NCI-H187 treated with DMSO at 0.1 percent for 48 hours (cell line): ENCODE results near the gene TENT4B.

Experiments
- DNase-seq: peaks from one replicate; lab custom pipeline; 2025; lab: John Stamatoyannopoulos, UW

The TENT4B gene

DNA sequence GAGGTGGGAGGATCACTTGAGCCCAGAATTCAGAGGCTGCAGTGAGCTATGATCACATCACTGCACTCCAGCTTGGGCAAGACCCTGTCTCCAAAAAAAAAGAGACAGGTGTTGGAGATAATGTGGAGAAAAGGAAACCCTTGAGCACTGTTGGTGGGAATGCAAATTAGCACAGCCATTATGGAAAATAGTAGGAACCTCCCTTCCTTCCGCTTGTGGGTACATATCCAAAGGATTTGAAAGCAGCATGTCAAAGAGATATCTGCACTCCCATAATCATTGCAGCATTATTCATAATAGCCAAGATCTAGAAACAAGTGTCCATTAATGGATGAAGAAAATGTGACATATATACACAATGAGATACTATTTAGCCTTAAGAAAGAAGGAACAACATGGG, 103.5 kb downstream of the TENT4B start:
- DNase-seq = no peak

DNA sequence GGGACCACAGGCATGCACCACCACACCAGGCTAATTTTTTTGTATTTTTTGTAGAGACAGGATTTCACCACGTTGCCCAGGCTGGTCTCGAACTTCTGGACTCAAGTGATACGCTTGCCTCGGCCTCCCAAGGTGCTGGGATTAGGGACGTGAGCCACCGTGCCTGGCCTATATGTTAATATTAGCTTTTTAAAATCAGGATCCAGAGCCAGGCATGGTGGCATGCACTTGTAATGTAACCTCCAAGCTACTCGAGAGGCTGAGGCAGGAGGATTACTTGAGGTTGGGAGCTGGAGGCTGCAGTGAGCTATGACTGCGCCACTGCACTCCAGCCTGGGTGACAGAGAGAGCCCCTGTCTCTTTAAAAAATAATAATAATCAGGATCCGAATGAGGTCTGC, 104.8 kb downstream of the TENT4B start:
- DNase-seq = no peak

DNA sequence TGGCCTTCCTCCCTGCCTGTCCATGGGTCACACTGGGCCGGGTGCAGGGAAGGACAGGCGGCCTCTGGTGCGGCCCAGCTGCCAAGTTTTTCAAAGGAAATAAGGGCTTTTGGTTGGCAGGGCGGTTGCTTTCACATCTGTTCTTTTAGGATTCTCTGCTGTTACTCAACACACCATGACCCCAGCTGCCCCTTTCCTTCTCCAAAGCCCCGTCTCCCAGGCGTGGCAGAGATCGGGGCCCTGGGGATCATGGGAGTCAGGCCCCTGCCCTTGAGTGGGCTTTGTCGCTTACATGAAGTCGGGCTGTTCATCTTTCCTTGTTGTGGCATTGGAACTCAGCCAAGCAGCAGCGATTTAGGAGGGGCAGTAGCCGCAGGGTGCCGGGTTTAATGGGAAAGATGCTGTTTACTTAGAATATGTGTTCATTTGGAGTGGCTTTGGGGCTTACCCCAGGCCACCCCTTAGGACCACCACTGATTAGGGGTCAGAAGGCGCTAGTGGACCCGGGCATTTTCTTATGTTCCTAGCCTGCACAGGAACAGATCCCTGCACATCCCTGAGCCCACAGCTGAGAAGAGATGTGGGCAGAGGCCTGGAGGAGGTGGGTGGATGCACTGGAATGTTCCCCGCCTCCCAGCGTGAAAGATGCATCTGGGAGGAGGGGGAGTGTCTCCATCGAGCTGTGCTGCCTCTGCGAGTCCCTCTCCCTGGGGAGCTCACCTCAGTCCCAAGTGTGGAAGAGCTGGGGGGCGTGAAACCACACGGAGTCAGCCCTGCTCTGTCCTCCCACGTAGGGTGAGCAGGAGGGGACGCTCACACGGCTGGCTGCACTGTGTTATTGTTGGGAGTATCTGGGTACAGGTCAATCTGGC, 106.5 kb downstream of the TENT4B start:
- no peak for DNase-seq

DNA sequence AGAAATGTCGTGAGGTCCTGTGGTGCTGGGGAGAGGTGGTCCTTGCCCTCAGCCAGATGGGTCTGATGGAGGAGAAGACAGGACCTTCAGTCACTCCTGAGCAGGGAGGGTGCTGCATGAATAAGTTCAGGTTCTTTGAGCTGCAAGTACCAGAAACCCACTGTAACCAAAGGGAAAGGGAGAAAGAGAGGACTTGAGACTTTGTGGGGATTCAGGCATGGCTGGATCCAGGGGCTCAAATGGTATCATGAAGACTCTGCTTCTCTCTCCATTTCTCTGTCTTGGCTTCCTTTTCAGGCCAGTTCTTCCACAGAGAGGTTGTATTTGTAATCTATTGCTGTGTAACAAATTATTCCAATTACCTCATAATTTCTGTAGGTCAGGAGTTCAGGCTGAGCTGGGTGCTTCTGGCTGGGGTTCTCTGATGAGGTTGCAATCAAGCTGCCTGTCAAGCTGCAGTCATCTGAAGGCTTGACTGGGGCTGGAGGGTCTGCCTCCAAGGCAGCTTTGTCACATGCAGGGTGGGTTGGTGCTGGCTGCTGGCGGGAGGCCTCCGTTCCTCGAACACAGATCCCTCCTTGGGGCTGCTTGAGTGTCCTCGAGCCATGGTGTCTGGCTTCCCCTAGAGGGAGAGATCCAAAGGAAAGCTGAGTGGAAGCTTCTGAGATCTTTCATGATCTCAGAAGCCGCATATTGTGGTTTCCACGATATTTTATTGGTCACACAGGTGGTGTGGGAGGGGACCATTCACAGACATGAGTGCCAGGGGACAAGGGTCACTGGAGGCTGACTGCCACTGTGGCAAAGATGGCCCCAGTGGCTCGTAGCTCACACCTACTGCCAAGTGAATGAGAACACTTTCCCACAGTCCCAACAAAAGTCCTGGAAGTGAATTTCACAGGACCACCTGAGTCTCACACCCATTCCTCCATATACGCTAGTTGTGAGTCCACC, 107.4 kb downstream of the TENT4B start:
- DNase-seq = no peak

DNA sequence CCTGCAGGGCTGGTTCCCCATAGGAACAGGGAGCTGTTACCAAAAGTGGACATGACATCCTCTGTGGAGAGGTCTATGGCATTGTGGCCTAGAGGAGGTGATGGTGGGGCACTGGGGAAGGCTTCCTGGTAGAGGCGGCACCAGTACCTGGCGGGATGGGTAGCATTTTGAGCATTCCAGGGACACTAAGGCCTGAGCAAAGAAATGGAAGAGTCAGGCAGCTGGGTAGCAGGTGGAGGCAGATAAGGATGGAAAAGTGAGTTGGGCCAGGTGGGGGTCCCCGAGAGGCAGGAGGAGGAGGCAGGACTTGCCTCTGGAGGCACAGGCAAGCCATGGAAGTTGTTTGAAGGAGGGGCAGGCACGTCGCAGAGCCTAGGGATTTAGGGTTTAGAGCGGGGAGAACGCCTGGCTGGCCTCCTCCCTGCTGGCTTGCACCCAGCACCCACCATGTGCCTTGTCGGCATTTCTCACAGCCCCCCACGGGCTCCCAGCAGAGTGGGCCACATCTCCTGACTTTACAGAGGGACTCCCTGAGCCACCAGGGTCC, 108.1 kb downstream of the TENT4B start:
- no peak for DNase-seq

DNA sequence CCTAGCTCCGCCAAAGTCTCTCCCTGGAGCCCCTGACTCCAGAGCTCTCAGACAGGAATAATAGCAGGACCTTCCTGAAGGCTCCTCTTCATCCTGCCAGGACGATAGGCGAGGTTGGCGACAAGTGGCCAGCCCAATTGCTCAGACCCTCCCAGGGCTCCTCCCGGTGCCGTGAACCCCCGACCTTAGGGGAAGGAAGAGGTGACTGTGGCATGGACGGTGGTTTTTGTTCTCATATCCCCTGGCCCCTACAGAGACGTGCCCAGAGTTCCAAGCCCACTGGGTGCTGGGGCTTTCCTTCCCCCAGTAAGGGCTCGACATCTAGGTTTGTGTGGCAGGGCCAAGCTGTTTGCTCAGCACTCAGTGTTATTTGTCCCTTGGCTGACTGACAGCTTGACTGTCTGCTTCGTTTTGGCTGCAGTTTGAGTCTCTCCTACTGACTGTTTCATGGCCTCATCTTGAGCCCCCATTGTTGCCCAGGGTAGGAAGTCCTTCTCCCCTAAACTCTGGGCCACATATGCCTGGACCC, 108.7 kb downstream of the TENT4B start:
- no peak for DNase-seq

DNA sequence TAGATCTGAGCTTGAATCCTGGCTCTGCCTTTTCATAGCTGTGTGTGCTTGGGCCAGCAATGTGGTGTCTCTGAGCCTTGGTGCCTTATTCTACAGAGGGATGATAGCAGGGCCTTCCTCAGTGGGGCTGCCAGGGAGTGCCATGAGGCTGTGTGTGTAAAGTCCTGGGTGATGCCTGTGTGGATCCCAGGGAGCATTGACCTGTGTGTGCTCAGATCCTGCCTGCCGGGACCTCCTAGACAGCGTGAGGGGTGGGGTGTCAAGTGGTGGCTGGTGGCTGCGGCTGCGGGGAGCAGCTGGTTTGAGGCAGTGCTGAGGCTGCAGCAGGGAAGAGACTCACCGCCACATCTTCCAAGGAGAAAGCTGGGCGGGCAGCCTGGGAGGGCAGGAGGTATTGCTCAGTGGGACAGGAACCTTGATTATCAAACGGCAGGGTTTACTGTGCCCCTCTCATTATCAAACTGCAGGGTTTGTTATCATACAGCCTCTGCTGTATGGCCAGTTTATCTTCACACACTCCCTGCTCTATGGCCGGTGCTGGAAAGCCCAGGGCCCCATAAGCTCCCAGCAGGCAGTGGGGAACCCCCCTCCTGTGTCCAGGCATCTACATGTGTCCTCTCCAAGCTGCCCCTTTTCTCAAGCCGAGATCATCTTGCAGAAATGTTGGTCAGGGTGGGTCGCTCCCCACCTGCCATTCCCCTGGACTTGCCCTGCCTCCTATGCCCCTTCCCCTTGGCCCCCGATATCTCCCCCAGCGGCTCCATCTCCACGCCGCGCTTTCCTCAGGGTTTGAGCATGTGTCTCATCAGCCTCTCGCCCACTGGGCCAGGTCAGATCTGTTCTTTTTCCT, 110.2 kb downstream of the TENT4B start:
- no peak for DNase-seq

DNA sequence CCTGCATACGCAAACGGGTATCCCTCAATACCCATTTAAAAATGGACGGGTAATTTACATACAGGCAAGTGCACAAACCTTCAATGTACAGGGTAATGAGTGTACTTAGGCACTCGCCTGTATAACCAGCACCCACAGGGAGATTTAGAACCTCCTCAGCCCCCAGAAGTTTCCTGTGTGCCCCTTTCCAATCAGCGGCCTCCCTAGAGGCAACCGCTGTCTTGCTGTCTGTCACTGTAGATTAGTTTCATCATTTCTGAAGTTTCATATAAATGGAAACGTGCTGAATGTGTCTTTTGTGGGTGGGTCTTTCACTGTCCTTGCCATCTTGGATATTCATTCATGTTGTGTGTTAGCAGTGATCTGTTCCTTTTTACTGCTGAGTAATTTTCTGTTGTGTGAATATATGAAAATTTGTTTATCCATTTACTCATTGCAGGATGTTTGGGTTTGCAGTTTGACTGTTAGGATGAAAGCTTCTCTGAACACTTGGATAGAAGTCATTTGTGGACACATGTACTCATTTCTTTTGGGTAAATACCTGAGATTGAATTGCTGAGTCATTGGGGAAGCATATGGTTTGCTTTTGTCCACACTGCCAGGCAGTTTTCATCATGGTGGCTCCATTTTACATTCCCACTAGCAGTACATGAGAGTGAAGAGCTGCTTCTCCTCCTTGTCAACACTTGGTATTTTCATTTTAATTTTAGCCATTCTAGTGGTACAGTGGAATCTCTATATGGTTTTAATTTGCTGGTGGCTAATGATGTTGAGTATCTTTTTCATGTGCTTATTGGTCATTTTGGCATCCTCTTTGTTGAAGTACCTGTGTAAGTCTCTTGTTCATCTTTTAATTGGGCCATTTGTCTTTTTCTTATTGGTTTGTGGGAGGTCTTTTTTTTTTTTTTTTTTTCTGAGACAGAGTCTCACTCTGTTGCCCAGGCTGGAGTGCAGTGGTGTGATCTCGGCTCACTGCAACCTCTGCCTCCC, 111.1 kb downstream of the TENT4B start:
- DNase-seq = no peak

DNA sequence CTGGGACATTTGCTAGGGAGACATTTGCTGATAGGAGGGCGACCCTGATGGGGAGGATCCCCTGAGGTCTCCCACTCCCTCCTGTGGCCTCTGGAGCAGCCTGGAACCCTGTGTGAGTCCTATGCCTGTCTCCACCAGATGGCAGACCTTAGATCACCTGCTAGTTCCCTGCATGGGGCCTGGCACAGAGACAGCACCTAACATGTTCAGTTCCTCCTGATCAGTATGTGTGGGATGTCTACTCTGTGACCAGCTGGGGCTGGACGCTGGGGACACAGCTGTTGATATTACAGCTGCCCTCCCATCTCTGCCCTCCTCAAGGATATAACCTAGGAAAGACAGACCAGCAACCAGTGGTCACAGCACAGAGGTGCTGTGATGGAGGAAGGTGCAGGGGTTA, 112.2 kb downstream of the TENT4B start:
- DNase-seq = no peak

DNA sequence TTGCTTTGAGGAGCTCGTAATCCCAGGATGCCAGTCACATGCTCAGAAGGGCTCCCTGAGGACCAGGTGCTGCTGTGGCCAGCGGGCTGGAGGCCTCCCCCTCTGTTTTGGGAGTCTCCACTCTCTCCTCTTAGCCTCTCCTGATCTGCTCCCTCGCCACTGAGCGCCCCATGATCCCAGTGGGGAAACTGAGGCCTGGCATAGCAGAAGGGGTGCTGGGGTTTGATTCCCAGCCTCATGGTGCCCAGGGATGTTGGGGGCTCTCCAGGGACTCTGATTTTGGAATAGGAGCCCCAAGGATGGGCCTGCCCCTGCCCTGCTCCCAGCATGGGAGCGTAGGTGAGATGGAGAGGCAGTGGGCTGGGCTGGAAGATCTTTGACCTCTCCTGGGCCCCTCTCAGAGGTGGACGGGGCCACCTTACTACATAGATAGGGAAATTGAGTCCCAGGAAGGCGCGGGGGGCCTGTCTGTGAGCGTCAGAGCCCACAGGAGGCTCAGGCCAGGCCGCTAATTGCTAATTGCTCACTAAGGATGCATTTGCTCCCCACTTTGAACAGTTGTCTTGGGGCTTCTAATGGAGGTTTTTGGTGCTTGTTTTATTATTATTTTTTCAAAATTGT, 112.7 kb downstream of the TENT4B start:
- DNase-seq = no peak

DNA sequence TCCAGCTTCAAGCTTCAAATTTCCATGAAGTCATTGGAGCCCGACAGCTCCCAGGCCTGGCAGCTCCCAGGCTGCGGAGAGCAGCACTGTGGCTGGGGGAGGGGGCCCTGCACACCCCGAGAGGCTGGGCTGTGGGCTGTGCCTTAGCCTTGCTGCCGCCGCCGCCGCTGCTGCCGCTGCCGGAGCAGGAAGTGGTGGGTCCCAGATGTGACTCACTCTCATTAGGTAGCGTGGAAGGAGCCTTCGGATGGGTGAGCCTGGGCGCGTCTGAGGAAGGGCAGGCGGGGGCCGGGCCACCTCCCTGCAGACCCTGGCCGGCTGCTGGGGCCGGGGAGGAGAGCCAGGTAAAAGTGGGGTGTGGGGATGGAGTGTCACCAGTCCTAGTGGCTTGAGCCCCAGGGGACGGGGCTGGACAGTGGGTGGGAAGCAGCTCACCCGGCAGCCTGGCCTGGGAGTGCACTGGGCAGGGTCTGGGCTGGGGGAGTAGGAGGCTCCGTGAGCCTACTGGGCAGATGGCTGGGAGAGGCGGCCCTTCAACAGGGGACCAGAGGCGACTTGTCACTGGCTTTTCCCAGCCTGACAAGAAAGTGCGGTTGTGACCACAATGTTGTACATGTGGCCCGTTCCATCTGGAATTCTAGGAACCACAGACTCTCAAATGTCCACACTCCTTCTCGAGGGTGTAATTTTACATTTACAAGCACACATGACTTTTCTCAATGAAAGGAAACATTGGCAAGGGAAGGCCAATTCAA, 113.4 kb downstream of the TENT4B start, which contains the start of gene ADCY7:
TSS of gene ADCY7 (plus strand) at position 215 of the 755 bp plus-strand sequence. CDS start 21,629 bp downstream, outside the sequence.
- DNase-seq = no peak

DNA sequence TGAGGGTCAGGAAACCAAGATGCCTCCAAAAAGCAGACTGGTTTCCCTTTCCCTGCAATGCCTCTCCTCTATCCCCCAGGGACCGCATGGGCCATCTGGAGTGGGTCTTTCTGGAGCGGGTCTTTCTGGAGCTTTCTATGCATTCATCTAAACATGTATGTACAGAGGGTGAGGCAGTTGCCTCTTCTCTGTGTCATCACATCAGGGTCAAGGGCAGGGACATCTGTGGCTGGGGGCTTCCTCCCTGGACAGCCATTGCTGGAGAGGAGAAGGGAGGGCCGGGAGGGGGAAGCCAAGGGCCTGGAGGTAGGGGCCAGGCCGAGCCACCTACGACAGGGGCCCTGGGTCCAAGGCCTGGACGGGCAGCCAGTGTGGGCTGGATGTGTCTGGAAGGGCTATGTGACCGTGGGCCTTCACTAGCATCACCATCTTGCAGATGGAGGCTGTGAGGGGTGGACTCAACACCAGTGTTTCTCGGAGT, 114.1 kb downstream of the TENT4B start:
- DNase-seq = no peak

DNA sequence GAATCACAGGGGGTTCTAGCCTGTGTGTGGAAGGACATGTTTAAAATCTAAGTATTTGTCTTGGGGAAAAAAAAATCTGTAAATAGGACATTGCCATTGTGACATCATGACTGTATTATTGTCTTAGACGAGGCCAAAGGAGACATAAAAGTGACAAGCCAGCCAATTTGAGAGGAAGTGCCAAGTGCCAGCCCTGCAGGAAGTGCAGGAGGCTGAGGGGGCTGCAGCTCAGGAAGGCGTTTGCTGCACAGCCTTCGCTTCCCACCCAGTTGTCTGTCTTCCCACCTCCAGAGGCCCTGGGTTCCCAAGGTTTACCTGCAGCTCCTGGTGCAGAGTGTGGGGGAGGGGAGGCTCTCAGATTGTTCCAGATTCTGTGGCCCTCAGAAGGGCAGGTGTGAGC, 114.5 kb downstream of the TENT4B start:
- DNase-seq = no peak

DNA sequence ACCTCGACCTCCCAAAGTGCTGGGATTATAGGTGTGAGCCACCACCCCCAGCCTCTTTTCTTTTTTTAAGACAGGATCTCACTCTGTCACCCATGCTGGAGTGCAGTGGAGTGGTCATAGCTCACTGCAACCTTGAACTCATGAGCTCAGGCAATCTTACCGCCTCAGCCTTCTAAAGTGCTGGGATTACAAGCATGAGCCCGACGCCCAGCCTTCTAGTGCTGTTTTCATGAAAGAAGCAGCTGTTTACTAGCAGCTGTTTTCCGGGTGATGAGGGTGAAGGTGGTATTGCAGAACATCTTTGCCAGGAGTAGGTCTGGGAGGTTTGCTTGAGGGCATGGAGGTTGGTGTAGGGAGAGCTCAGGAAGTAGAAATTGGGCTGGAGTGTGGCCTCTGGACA, 115.2 kb downstream of the TENT4B start:
- DNase-seq = no peak

DNA sequence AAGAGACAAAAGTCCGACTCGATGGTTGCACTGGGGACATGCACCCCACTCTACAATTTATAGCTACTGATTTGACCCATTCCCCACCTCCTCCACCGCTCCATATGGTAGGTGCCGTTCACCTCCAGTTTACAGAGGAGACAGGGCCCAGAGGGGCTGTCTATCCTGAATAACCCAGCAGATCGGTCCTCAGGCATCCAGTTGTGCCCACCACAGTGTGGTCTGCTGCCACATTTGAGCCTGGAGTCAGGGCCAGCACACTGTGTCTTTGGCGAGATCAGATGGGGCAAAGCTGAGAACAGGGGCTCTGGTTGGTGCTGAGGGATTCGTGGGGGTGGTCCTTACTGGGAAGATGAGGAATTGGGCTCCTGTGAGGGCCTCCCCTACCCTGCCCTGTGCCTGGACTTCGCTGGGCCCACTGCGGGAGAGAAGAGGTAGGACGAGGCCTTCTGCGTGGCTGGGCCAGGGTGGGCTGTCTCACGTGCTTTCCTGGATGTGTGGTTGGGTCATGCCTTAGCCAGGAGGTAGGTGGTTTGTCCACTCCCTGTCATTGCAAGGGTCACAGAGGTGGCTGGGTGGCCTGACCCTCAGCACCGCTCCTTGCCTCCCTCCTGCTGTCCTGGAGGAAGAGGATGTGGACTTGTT, 116.1 kb downstream of the TENT4B start:
- no peak for DNase-seq

DNA sequence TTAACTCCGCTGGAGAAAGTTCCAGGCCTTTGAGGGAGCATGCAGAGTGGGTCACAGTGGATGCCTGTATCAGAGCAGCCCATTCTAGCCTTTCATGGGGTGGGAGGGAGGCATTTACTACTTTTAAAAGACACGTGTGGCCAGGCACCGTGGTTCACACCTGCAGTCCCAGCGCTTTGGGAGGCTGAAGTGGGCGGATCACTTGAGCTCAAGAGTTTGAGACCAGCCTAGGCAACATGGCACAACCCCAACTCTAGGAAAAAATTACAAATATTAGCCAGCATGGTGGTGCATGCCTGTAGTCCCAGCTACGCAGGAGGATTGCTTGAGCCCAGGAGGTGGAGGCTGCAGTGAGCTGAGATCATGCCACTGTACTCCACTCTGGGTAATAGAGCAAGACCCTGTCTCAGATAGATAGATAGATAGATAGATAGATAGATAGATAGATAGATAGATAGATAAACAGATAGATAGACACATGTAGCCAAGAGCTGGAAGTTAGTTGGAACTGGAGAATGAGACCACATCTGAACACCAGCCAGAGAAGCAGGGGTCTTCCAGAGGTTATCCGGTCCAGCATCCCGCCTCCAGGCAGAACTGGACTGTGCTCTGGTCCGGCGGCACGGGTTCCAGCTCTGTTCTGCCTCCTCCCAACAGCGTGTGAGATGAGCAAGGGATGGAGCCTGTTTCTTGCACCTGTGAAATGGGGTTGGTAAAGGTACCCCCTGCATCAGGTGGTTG, 116.8 kb downstream of the TENT4B start:
- no peak for DNase-seq

DNA sequence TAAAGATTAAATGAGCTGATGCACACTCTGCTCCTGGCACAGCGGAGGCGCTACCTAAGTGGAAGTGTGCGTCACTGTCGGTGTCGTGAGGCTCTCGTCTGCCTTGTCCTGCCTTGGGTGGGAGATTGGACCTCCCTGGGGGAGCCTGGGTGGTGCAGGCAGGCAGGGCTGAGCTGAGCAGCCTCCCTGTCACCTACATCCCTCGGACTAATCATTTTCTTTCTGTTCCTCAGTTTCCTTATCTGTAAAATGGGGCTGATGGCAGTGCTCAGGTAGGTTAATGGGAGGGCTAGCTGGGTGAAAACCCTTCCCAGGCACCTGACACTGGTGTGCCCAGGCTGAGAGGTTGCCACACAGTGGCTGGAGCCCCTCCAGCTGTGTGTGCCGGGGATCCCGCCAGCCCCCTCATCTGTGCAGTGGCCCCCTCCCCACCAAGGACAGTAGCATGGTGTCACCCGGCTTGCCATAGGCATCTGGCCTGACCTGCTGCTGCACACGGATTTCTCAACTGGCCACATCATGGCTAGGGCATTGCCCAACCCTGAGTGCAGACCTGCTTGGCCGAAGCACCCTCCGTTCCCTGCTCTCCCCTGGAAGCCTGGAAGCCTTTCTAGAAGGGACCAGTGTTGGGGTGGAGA, 117.5 kb downstream of the TENT4B start:
- no peak for DNase-seq
